Lung (tissue), 12 donors: ENCODE measurements around the gene LPIN1. TPM values are rescaled to one million over a fixed set of nuclear protein-coding genes. Genes with fewer than 3 reads are reported as not detected.

Experiments used
- ATAC-seq: fragments of 200-7000 bp; cut with Tn5 transposase; one replicate; pipeline ENCODE4 v1.9.1; 2020; ENCODE audit warnings: moderate number of reproducible peaks; ENCODE audit not compliant: insufficient read depth, low FRiP score
- DNase-seq, 3 donors: peaks; one replicate each; pipeline ENCODE4 v3.0.0-alpha.2; 2013 to 2017
- H3K27ac ChIP-seq, 2 donors: one replicate each; pipeline ENCODE4 v1.5.1; 2013; ENCODE audit warnings: mild to moderate bottlenecking in 2 of 2, moderate library complexity in 2 of 2, control low read depth in 1 of 2, inconsistent platforms in 1 of 2, low read depth in 1 of 2, low read length in 1 of 2
- H3K27me3 ChIP-seq, 3 donors: one replicate each; pipeline ENCODE4 v1.5.1; 2013; ENCODE audit warnings: low read length in 2 of 3; ENCODE audit not compliant: control insufficient read depth in 3 of 3, insufficient read depth in 3 of 3
- H3K36me3 ChIP-seq, 4 donors: one replicate each; pipeline ENCODE4 v1.5.1; 2013; ENCODE audit warnings: low read length in 4 of 4, mild to moderate bottlenecking in 1 of 4, moderate library complexity in 1 of 4; ENCODE audit not compliant: control insufficient read depth in 4 of 4, insufficient read depth in 4 of 4
- H3K4me1 ChIP-seq, 5 donors: one replicate each; pipeline ENCODE4 v1.5.1; 2013; ENCODE audit warnings: low read length in 5 of 5, mild to moderate bottlenecking in 2 of 5, moderate library complexity in 1 of 5; ENCODE audit not compliant: control insufficient read depth in 5 of 5, insufficient read depth in 5 of 5
- H3K4me3 ChIP-seq: one replicate; pipeline ENCODE4 v1.5.1; 2013; ENCODE audit warnings: mild to moderate bottlenecking, control low read depth, moderate library complexity
- H3K9ac ChIP-seq, 2 donors: one replicate each; pipeline ENCODE4 v1.5.1; 2013; ENCODE audit warnings: low read length in 2 of 2, control low read depth in 1 of 2; ENCODE audit not compliant: insufficient read depth in 1 of 2
- H3K9me3 ChIP-seq, 4 donors: one replicate each; pipeline ENCODE4 v1.5.1; 2013; ENCODE audit warnings: low read length in 3 of 4, mild to moderate bottlenecking in 1 of 4, moderate library complexity in 1 of 4; ENCODE audit not compliant: control insufficient read depth in 4 of 4, insufficient read depth in 3 of 4
- WGBS, 2 donors: extraction: QIAGEN DNeasy Blood & Tissue Kit; methylation state at CpG; one replicate each; pipeline ENCODE4 v1.1.7; 2013; 5-methylcytosine and 5-hydroxymethylcytosine counted together
- polyA plus RNA-seq, 2 donors: library from polyadenylated mRNA; stranded (reverse); fragments of 200-250 nt; gene quantifications; one replicate each; pipeline ENCODE4 v1.2.1, GENCODE V29; 2013
- total RNA-seq, 2 donors: library from RNA; depleted of rRNA in 1 of 2; stranded (reverse); fragments of >200 nt in 1 of 2; gene quantifications; one replicate each; pipeline ENCODE4 v1.2.1, GENCODE V29; 2014 to 2021
- TF ChIP-seq, protein P1 (sequence below): IDR thresholded peaks from 2 replicates; pipeline ENCODE4 v1.5.1; 2012; ENCODE audit warnings: mild to moderate bottlenecking; ENCODE audit errors: control extremely low read depth, extremely low read depth
- donor health status: control.
- donor health status: control.
- donor health status: Bipolar disorder and iron deficiency.
- donor health status: healthy.
- donor health status: DM: yes; HTN: yes; CAD: no.

Gene LPIN1
- total and polyA plus RNA-seq, 4 donors: 14.7 to 43.4 (median 26.0) TPM

DNA sequence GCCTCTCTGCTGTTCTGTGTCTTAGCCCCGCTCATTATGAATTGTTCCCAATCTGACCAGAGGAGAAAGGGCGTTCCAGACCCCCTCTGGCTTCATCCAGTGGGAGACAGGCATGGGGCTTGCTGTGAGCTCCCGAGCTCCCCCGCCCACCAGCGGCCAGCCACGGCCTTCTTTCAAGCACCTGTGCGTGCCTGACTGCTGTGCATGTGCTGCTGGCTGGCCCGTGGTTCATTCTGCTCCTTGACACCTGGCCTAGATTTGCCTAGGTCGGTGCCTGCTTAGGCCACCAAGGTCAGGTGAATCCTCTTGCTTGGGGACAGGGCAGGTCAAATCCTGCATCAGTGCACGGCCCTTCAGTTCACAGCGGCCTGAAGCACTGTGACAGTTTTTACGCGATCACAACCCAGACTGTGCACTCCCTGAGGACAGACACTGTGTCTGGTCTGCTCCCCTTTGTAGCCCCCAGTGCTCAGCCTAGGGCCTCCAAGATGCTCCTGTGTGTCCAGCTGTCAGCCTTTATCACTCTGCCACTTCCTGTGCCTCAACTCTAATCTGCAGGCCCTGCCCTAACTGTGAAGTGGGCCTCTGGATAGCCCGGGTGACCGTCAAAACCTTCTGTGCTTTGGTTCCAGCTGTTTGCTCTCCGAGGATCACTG is 3.6 kb upstream of the LPIN1 start:
- H3K27ac ChIP-seq: no peak overlapping the region
- TF ChIP-seq, protein P1, sequence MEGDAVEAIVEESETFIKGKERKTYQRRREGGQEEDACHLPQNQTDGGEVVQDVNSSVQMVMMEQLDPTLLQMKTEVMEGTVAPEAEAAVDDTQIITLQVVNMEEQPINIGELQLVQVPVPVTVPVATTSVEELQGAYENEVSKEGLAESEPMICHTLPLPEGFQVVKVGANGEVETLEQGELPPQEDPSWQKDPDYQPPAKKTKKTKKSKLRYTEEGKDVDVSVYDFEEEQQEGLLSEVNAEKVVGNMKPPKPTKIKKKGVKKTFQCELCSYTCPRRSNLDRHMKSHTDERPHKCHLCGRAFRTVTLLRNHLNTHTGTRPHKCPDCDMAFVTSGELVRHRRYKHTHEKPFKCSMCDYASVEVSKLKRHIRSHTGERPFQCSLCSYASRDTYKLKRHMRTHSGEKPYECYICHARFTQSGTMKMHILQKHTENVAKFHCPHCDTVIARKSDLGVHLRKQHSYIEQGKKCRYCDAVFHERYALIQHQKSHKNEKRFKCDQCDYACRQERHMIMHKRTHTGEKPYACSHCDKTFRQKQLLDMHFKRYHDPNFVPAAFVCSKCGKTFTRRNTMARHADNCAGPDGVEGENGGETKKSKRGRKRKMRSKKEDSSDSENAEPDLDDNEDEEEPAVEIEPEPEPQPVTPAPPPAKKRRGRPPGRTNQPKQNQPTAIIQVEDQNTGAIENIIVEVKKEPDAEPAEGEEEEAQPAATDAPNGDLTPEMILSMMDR: no peak
- no peaks in the 10 kb centered on the region for H3K36me3 ChIP-seq
- H3K9ac ChIP-seq: no peak overlapping the region
- WGBS, 2 donors: 93% methylated on average over 16 of the region's 16 CpGs
- DNase-seq (no peak), ATAC-seq (no peak)
- no peaks in the 10 kb centered on the region for H3K27me3 ChIP-seq
- H3K4me1 ChIP-seq: peaks cover 0 to 40% (median 10%) of the 10 kb centered on the region in 5 donors
- H3K9me3 ChIP-seq: no peaks in the 10 kb centered on the region
- H3K4me3 ChIP-seq: no peak overlapping the region

DNA sequence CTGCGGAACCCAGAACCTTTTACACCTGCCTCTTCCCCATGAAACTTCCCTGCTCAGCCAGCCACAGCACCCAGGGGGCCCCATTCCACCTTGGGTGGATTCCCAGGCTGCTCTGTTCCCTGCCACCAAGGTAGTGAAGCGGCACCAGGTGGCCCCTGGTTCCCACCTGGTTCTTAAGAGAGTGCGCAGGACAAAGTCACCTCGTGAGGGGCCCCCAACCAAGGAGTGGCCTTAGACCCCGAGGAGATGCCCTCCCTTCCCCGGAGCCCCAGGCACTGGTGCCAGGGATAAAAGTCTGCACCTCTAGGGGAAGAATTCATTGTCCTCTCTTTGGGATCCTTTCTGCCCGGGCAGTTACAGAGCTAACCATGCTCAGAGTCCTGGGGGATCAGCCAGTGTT is 3.1 kb upstream of the LPIN1 start:
- H3K27me3 ChIP-seq: no peaks in the 10 kb centered on the region
- no peak overlapping the region for H3K9ac ChIP-seq
- WGBS, 2 donors: 74 to 92% methylated on average over 7 of the region's 7 CpGs
- H3K4me3 ChIP-seq: no peak overlapping the region
- no peaks in the 10 kb centered on the region for H3K9me3 ChIP-seq
- TF ChIP-seq, protein P1: no peak
- H3K27ac ChIP-seq: no peak overlapping the region
- H3K4me1 ChIP-seq: peaks cover 0 to 44% (median 10%) of the 10 kb centered on the region in 5 donors
- DNase-seq (no peak), ATAC-seq (no peak)
- H3K36me3 ChIP-seq: no peaks in the 10 kb centered on the region

DNA sequence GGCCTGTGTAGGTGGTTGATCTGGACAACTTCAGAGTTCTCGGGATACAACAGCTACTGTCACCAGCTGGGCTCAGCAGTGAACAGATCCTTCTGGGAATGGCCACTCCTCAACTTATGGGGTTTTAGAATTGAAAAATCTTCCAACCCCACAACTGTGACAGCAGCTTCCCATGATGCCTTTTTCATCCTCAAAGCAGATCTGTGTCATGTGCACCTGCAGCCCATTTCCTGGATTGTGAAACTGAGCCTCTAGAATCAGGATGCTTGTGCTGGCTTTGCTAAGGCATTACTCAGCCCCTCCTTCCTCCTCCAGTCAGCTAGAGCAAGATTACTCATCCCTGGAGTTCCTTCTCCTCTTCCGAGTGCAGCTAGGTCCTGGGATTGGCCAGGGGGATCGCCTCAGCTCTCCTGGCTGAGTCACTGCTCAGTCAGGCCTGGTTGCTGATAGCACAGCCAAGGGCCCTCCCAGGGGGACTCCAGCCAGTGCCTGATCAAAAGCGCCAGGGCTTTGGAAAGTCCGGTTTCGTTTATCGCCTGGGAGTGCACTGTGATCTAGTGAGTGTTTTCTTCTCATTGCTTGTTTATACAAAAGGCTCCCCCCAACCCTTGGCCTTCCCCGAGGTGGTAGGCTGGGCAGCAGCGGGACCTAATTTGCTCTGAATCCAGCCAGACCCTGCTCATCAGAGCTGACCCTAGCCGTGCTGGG is 2.4 kb upstream of the LPIN1 start:
- H3K9ac ChIP-seq: peak overlapping the region in 1 of 2 donors; percentile 11
- DNase-seq (peak; percentile 93 to 97 (median 93)), ATAC-seq (peak; percentile 82)
- H3K27me3 ChIP-seq: no peaks in the 10 kb centered on the region
- peaks cover 0 to 38% (median 10%) of the 10 kb centered on the region in 5 donors for H3K4me1 ChIP-seq
- TF ChIP-seq, protein P1: no peak
- H3K9me3 ChIP-seq: no peaks in the 10 kb centered on the region
- 23 to 46% methylated on average over 10 of the region's 10 CpGs for WGBS, 2 donors
- peak overlapping the region; percentile 43 to 84 for H3K27ac ChIP-seq
- H3K36me3 ChIP-seq: no peaks in the 10 kb centered on the region
- no peak overlapping the region for H3K4me3 ChIP-seq
